Stimulated activated CD8-positive, alpha-beta memory T cell treated with anti-CD3 and anti-CD28 coated beads, Interleukin-2, amount 100 ng/mL, for 1 hour (primary cell): ENCODE results near the gene HIRIP3.
"Not testable (repeated sequence)": the region's sequence is repeated elsewhere in the genome, so short reads cannot be mapped to it uniquely, and the experiment has no call there.

Experiments used
- DNase-seq, 2 donors: peaks; one replicate each; pipeline ENCODE4 v3.0.0-alpha.2; 2020; ENCODE audit warnings: low read depth in 2 of 2

HIRIP3 gene

DNA sequence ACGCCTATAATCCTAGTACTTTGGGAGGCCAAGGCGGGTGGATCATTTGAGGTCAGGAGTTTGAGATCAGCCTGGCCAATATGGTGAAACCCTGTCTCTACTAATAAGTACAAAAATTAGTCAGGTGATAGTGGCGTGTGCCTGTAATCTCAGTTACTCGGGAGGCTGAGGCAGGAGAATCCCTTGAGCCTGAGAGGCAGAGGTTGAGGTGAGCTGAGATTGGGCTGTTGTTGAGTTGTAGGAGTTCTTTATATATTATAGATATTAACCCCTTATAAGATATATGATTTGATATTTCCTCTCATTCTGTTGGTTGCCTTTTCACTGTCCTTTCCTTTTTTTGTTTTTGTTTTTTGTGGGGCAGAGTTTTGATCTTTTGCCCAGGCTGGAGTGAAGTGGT lies 35.6 kb downstream of the HIRIP3 start:
- not testable (repeated sequence) for DNase-seq

DNA sequence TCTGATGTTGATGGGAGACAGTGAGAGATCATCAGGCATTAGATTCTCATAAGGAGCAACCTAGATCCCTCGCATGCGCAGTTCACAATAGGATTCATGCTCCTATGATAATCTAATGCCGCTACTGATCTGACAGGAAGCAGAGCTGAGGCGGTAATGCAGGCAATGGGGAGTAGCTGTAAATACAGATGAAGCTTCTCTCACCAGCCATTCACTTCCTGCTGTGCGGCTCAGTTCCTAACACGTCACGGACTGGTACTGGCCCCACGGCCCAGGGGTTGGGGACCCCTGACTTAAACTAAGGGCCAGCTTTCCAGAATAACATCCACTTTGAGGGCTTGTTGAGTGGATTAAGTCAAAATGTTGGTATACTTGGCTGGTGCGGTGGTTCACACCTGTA lies 36.1 kb downstream of the HIRIP3 start:
- no peak for DNase-seq

DNA sequence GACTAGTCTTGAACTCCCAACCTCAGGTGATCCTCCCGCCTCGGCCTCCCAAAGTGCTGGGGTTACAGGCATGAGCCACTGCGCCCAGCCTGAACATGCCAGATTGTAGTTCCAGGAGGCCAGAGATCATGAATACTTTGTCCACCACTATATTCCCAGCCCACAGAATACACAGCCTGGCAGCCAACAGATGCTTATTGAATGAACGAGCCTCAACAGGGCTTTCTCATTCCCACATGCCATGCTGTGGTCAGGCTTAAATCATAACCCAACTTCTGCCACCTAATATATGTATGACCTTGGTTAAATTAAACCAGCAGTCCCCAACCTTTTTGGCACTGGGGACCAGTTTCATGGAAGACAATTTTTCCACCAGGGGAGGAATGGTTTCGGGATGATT lies 36.7 kb downstream of the HIRIP3 start:
- DNase-seq, result no peak

DNA sequence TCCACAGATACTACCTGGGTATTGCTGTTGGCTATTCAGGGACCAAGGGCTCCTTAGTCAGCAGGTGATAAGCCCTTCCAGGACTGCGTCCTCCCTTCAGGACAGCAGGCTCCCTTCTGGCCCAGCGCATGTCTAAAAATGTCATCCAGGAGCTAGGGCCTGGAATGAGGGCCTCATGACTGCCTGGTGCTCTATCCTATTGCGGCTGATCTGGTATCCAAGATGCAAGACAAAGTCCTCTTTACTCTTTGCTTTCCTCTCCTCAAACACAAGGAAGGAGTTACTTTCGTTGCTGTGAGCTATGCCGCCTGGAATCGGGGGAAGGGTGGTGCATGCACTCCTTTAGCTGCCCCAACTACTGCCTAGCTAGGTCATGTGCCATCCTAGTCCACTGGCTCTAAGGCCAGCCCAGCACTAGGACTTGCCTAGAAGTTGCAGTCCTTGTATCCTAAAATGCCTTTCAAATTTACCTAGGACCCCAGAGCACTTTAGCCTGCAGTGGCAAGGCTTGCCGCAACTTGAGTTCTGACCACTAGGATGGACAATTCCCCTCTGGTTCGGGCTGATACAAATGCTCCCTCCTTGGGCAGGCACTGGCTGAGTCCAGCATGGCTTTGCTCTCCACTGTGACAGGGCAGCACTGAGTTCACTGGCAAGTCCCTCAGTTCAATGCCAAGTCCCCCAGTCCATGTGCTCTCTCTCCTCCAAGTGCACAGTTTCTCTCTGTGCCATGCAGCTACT lies 43.6 kb downstream of the HIRIP3 start:
- DNase-seq, result no peak

DNA sequence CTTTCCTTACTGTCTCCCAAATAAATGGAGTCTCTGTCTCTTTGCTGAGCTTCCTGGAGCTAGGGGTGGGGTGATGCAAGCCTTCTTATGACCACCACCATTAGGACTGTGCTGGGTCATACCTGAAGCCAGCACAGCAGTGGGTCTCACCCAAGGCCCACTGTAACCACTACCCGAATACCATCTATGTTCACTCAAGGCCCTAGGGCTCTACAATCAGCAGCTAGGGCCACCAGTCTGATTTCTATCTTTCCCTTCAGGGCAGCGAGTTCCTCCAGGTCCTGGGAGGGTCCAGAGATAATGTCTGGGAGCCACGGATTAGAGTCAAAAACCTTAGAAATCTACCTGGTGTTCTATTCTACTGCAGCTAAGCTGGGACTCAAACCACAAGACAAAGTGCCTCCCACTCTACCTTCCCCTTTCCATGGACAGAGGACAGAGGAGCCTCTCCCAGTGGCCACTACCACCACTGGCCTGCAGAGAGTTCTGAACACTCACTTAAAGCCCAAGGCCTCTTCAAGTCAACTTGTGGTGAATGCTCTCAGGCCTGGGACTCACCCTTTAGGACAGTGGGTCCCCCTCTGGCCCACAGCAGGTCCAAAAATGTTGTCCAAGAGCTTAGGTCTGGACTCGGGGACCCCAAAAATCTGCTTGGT lies 44.5 kb downstream of the HIRIP3 start:
- no peak for DNase-seq

DNA sequence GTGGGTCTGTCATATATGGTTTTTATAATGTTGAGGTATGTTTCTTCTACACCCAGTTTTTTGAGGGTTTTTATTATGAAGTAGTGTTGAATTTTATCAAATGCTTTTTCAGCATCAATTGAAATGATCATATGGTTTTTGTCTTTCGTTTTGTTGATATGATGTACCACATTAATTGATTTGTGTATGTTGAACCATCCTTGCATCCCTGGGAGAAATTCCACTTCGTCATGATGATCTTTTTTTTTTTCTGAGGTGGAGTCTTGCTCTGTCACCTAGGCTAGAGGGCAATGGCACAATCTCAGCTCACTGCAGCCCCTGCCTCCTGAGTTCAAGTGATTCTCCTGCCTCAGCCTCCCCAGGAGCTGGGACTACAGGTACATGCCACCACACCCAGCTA lies 47.5 kb downstream of the HIRIP3 start:
- no peak for DNase-seq

DNA sequence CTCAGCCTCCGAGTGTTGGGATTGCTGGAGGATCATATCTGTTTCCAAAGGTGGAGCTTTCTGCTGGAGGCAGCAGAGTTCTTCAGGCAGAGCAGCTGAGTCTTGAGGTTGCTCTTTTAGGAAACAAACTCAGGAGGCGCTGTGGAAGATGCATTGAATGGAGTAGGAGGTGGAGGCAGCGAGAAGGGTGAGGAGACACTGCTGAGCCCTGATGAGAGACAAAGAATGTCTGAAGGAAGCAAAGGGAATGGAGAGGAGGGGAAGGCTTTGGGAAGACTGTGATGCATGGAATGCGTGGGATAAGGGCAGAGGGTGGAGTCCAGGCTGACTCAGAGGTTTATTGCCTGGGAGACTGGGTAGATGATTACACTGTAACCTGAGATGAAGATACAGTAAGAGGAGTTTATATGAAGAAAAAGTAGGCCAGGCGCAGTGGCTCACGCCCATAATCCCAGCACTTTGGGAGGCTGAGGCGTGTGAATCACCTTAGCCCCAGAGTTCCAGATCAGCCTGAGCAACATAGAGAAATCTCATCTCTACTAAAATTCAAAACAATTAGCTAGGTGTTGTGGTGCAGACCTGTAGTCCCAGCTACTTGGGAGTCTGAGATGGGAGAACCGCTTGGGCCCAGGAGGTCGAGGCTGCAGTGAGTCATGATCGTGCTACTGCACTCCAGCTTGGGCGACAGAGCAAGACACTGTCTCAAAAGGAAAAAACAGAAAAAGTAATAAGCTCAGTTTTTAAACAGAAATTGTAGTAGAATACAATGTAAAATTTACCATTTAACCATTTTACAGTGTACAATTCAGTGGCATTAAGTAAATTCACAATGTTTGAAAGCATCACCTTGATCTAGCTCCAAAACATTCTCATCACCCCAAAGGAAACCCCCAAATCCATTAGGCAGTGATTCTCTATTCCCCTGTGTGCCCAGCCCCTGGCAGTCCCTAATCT lies 51.3 kb downstream of the HIRIP3 start:
- DNase-seq, result no peak
